ENCODE measurements around the gene ECSIT.

DNA sequence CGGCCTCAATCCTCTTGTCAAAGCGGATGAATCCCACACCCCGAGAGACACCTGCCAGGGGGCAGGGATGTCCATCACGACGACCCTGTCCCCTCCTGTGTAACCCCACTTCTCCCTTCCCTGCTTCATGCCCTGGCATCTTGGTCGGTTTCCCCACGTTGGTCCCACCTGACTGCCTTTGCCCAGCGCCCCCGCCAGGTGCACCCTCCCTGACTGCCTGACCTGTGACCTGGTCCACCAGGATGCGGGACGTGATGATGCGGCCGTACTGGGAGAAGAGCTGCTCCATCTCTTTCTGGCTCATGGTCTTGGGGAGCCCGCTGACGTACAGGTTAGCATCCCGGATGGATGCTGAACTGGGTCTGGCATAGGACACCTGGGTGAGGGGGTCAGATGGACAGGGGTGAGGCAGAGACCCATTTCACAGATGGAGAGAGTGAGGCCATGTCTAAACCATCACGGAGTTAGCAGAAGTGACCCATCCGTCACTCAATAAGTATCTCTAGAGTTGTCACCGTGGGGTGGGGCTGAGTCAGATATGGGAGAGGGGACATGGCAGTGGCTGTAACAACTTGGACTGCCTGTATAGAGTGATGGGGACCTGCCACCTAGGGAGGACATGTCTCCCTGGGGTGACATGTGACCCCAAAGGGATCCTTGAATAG is 70.6 kb downstream of the ECSIT start:
- TF ChIP-seq POLR2AphosphoS2 (conservative IDR thresholded peaks at IDR 0.05; ENCODE audit: low read length) (no peak), SMC3 (IDR thresholded peaks at IDR 0.05) (no peak), ZC3H11A (IDR thresholded peaks at IDR 0.05) (no peak), POLR2A (IDR thresholded peaks at IDR 0.05; ENCODE audit: low read length) (no peak), RCOR1 (IDR thresholded peaks at IDR 0.05; ENCODE audit: low read depth, low read length) (no peak), BHLHE40 (IDR thresholded peaks at IDR 0.05; ENCODE audit: low read depth, low read length) (no peak)
- TF ChIP-seq, protein P1, sequence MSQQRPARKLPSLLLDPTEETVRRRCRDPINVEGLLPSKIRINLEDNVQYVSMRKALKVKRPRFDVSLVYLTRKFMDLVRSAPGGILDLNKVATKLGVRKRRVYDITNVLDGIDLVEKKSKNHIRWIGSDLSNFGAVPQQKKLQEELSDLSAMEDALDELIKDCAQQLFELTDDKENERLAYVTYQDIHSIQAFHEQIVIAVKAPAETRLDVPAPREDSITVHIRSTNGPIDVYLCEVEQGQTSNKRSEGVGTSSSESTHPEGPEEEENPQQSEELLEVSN (IDR thresholded peaks at IDR 0.05; ENCODE audit: borderline replicate concordance, low read depth): no peak
- TF ChIP-seq, protein P2, sequence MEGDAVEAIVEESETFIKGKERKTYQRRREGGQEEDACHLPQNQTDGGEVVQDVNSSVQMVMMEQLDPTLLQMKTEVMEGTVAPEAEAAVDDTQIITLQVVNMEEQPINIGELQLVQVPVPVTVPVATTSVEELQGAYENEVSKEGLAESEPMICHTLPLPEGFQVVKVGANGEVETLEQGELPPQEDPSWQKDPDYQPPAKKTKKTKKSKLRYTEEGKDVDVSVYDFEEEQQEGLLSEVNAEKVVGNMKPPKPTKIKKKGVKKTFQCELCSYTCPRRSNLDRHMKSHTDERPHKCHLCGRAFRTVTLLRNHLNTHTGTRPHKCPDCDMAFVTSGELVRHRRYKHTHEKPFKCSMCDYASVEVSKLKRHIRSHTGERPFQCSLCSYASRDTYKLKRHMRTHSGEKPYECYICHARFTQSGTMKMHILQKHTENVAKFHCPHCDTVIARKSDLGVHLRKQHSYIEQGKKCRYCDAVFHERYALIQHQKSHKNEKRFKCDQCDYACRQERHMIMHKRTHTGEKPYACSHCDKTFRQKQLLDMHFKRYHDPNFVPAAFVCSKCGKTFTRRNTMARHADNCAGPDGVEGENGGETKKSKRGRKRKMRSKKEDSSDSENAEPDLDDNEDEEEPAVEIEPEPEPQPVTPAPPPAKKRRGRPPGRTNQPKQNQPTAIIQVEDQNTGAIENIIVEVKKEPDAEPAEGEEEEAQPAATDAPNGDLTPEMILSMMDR (IDR thresholded peaks at IDR 0.05): no peak
- TF ChIP-seq, protein P3, sequence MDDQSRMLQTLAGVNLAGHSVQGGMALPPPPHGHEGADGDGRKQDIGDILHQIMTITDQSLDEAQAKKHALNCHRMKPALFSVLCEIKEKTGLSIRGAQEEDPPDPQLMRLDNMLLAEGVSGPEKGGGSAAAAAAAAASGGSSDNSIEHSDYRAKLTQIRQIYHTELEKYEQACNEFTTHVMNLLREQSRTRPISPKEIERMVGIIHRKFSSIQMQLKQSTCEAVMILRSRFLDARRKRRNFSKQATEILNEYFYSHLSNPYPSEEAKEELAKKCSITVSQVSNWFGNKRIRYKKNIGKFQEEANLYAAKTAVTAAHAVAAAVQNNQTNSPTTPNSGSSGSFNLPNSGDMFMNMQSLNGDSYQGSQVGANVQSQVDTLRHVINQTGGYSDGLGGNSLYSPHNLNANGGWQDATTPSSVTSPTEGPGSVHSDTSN (IDR thresholded peaks at IDR 0.05): no peak
